Measurements from ENCODE around the gene FSCN2.

FSCN2 gene

DNA sequence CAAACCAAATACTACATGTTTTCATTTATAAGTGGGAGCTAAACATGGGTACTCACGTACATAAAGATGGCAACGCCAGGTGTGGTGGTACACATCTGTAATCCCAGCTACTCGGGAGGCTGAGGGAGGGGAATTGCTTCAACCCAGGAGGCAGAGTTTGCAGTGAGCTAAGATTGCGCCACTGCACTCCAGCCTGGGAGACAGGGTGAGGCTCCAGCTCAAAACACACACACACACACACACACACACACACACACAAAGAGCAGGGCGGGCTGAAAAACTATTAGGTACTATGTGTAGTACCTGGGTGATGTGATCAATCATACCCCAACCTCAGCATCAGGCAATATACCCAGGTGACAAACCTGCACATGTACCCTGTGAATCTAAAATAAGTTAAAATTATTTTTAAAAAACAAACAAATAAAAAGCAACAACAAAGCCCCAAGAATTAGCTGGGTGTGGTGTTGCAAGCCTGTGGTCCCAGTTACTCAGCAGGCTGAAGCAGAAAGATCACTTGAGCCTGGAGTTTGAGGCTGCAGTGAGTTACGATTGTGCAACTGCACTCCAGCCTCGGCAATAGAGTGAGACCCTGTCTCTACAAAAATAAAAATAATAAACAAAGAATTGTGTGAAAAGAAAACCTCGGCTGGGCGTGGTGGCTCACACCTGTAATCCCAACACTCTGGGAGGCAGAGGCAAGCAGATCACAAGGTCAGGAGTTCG lies 35.8 kb downstream of the FSCN2 start:
- DNase-seq, result peak; percentile 59

DNA sequence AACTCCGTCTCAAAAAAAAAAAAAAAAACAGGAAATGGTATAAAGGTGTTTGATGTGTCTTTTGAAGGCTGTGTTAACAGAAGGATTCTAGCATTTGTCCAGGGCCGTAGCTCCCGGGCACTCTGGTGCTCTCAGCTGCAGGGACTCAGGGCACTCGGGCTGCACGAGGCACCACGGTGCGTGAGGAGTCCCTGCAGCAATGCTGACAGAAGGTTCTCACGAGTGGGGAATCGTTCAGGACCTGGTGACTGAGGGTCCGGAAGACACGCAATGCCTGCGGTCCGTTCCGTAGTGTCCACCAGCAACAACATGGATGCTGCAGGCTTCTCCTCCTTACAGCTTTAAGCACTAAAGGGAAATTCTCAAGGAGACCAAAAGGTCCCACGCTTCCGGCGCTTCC lies 36.6 kb downstream of the FSCN2 start:
- DNase-seq, result no peak

DNA sequence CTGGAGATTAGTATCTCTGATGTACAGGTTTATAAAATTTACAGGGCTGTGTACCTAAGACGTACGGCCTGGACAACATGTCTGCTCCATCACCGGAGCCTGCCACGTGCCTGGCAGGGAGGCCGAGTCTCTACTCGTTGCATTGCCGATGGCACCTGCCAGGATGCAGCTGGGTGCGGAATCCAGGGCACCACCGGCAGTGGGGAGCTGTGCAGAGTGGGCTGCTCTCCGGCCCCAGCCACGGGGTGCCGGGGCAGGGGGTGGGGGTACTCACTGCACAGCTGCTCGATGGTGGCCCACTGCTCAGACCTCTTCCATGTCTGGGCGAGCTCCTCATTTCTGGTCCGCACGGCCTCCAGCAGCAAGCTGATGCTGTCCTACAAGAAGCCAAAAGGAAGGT lies 37.1 kb downstream of the FSCN2 start:
- DNase-seq, result no peak

DNA sequence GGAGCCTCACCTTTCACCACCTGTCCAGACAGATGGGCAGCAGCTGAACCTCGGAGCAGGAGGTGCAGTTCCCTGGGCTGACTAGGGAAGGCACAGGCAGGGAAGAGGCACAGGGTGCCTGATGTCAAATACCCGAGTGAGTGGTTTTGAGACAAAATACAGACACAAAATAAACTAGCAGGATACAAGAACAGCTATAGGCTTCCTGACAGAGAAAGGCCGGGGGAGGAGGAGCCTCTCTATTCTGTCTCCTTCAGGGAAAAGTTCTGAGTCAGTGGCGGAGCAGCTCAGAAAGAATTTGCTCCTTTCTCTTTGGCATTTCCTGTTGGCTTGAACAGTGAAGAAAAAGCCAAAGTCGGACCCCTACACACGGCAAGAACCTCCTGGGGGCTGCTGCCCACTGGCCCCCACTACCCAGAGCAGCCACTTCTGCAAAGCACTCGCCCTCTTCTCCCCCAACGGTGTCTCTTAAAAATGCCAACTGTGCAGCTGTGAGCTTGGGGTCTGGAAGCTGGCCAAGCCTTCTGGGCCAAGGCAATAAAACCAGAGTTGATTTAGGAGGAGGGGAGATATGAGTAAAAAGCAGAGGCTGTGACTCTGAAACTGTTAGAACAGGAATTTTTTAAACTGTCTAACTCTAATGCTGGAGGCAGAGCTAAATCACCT lies 38.4 kb downstream of the FSCN2 start:
- DNase-seq, result peak; percentile 91

DNA sequence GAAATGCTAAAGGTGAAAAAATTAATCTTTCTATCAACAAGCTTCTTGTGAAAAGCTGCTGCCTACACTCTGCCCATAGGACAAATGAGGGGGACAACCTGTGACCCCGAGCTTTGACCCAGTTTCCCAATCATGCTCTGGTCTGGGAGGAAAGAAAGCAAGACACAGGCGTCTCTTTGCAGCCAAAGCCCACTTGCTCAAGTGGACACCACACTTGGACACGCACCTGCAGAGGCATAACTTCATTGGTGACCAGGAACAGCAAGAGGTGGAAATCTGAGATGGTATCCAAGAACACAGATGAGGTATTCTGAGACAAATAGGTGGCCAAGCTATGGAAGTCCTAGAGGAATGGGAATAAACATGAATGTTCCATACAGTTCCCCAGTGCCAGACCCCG lies 39.0 kb downstream of the FSCN2 start:
- DNase-seq, result no peak

DNA sequence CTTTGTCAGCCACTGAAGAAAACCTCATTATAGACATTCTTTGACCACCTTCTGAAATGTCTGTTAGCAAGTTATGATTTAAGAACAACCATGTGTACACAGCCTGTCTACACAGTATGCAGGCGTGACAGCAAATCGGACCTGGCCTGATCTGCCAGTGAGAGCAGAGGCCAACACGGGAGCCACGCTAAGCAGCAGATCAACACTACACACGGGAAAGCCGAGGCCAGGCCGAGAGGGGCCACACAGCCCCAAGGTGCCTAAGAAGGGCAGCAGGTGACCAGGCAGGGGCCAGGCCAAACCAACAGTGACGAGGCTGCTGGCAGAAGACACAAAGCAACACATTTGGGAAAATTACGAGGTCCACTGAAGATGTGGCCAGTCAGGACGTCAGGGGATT lies 40.2 kb downstream of the FSCN2 start:
- no peak for DNase-seq

DNA sequence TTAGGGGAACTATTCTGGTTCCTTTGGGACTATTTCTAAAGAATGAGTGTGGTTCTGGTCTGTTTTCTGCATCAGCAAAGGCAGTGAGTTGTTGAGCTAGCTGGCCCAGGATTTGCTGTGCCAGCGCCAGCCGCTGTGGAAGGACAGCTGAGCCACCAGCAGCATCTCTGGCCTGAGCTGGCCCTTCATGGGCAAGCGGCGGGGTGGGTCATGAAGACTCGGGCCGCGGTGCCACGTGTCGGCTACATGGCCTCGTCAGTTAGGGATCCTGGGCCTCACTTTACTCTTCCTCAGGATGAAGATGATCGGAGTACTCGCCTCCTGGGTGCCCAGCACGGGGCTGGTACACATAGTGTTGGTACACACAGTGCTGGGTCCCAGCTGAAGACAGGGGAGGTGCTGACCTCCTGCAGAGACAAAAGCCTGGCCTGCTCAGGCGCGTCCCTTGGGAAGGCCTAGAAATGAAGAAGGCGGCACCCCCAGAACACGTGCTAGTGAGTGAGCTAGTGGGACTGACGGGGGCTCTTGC lies 41.9 kb downstream of the FSCN2 start:
- DNase-seq, result no peak

DNA sequence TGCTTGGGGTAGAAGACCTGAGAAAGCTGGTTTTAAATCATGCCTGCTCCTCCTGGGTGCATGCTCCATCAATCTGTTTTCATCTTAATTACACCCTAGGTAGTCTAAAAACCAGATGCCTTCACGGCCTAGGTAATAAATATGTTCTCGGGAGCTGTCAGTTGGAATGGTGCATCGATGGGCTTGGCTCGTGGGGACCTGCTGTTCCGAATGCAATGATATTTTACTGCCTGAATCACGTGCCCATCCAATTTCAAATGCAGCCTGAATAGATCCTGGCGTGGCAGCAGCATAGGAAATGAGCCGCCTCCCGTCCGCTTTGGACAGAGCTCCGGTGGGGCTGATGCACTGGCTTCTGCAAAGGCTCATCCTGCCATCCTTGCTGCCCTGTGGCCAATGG lies 42.8 kb downstream of the FSCN2 start:
- no peak for DNase-seq

DNA sequence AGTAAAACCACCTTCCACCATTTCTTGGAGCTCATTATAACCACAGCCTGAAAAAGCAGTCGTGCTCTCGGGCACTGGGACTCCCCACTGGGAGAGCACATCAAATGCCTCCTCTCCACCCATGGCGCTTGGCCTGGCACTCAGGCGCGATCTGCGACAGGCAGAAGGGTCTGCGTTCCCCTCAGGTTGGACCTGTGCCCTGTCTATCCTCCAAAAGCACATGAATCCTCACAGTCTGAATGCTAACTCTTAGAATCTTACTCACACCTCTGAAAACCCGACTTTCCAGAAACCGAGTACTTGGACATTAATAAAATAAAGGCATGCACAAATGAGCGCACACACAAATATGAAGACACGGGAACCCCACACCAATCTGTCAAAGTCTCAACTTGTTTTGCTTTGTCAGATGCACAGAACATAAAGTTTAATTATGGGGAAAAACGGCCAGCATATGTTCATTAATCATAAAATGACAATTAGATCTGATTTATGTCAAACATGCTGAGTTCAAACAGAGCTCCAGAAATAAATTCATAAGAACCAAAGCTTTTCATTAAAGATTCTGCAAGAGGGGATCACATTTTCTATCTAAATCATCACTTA lies 44.5 kb downstream of the FSCN2 start:
- DNase-seq, result no peak

DNA sequence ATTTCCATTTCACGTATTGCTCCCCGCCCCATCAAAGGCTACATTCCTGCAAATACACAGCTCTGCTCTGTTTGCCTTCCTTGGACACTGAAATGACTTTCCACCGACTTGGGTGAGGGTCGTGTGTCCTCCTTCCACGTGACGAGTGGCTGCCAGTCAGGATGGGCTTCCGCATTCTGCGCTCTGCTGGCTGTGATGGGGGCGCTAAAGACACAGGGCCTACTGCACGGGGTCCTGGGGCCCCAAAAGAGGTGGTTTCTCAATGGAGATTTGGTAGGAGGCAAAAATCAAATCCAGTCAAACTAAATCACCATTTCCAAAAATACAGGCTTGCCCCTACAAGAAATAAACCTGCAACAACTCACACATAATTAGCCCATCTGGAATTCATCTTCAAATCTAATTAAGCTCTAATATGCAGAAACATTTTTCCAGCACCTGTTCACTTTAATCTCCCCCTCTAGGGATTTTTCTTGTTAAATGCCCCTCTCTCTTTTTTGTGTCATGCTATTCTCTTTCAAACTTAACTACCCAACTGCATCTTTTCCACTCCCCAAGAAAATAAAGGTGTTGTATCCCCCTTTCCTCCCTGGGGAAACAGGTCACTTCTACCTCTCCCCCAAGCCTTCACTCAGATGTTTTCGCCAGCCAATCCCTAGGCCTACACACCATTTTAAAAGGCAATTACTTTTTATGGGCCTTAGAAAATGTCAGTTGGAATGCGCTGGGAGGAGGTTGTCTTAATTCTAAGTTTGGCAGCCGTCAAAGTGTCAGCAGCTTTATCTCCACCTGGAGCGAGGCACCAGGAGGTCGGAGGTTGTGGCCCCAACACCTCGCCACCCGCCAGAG lies 45.8 kb downstream of the FSCN2 start:
- DNase-seq, result no peak

DNA sequence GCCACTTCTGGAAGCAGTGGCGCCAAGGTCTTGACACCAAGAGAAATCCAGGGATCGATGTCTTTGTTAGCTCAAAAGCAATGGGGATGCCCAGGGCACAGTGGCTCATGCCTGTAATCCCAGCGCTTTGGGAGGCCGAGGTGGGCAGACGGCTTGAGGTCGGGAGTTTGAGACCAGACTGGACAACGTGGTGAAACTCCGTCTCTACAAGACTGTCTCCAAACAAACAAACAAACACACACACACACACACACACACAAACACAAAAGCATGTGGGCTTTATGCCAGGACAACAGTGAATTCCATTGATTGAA lies 46.4 kb downstream of the FSCN2 start:
- no peak for DNase-seq

DNA sequence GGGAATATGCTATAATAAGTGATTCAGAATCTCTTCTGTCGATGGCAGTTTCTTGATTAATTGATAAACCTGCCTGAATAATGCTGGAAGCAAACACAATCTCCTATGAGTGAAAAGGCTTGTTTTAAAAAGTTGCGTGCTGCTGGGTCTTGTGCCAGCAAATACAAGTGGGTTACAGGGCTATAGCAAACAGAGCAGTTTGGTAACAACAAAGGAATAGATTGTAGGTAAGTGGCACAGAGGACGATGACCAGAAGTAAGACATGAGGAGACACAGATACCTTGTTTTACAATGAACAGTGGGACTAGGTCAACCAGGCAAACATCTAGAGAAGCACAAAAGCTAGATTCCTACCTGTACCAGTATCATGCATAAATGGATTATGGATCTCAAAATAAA lies 47.7 kb downstream of the FSCN2 start:
- DNase-seq, result no peak

DNA sequence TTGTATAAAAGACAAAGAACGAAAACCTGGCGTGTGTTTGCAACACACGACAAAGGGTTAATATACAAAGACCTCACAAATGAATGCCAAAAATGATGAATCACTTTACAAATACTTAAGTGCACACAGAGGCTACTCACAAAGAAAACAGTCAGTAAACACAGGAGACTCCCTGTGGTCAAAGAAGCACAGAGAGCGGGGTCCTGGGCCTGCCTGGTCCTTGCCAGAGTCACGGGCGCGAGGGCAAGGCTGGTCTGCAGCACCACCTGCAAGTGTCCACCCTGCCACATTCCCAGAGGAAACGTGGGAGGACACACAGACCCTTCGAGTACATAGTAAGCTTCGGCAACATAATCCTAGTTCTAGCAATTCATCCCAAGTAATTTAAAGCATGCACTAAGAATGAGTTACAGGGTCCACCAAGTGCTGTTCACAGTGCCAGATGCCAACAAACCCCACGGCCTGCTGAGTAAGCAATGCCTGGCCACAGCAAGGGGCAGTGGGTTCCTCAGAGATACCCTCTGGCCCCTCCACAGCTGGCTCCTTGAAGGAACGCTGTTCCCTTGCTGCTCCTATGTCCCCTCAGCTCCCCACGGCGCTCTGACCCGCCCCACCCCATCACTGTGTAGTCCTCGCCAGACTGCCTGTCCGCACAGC lies 48.6 kb downstream of the FSCN2 start:
- DNase-seq, result no peak

DNA sequence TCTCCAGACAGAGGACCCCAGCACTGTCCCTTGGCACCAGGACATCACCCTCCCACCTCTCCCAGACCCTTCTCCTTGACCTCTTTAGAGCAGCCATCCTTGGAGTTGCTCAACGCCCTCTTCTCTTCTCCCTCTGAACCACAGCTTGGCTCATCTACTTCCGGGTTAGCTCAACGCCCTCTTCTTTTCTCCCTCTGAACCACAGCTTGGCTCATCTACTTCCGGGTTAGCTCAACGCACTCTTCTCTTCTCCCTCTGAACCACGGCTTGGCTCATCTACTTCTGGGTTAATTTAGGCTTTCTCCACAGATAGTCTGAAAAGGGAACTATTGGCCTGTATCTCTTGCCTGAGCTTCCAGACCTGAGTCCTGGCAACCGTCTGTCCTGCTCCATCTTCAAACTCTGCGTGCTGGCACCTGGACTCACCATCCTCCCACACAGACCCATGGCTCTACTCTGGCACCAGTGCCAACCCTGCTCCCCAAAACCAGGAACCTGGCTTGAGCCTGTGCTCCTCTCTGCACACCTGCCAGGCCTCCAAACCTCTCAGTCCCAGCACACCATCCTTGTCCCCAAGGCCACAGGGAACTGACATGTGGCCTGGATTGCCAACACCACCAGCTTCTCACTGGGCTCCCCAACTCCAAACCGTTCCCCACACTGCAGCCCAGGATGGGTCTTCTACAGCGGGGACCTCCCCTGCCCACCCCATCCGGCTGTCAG lies 49.3 kb downstream of the FSCN2 start:
- DNase-seq, result no peak

DNA sequence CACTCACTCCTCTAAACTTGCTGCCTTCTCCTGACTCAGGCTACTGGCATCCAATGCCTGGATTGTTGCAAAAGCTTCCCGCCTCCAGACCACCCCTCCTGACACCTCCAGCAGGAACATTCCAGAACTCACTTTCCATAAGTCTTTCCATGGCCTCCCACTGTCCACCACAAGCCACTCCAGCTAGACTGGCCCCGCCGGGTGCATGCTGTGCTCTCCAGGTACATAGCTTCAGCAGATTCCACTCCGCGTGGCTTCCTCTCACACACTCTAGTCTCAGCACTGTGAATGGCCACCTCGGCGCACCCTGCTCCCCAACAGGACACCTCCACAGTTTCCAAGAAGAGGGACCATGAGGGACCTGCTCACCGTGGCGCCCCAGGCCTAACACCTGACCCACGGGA lies 49.9 kb downstream of the FSCN2 start:
- DNase-seq, result no peak

DNA sequence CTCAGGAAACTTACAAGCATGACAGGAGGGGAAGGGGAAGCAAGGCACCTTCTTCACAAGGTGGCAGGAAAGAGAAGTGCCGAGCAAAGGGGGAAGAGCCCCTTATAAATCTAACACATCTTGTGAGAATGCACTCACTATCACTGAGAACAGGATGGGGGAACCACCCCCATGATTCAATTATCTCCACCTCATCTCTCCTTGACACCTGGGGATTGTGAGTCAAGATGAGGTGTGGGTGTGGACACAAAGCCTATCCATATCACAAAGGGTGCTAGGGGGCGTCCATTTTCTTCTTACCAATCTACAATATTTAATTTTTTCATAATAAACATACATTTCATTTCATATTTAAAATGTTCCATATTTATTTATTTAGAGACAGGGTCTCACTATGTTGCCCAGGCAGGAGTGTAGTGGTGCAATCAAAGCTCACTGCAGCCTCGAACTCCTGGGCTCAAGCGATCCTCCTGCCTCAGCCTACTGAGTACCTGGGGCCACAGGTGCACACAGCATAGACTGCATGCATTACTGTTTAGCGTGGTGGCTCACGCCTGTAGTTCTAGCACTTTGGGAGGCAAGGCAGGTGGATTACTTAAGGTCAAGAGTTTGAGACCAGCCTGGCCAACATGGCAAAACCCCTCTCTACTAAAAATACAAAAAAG lies 50.5 kb downstream of the FSCN2 start:
- DNase-seq, result no peak

DNA sequence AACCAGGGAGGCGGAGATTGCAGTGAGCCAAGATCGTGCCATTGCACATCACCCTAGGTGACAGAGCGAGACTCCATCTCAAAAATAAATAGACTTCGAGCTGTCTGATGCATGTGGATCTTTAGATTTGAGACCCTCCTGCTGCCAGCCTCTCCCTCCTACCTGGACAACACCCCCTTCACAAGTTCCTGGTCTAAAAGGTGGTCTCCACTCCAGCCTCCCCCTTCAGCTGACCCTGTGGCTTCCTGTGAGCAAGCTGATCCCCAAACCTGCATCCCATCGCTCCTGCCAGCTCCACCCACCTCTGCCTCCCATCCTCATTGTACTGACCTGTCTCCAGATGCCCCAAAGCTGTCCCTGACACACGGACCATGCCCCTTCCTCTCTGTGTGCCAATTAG lies 51.1 kb downstream of the FSCN2 start:
- no peak for DNase-seq

DNA sequence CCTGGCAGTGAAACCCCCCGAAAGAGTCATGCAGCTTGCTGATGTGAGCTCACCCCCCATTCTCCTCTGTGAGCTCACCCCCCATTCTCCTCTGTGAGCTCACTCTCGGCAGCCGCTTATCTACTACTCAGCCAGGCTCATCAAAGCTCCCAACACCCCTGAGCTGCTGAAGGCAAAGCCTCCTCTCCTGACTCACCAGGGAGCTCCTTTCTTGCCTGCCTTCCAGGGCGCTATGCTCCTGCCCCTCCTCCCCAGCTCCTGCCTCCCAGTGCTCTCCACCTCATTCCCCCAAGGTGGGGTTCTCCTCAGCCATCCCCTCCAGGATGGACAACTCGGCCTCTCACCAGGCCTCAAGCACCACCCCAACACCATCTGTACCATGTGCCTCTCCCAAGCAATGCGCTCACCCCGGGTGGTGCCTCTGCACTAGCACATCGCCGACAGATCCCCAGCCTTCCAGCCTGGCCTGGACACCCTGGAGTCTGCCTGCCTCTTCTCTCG lies 51.7 kb downstream of the FSCN2 start:
- DNase-seq, result no peak

DNA sequence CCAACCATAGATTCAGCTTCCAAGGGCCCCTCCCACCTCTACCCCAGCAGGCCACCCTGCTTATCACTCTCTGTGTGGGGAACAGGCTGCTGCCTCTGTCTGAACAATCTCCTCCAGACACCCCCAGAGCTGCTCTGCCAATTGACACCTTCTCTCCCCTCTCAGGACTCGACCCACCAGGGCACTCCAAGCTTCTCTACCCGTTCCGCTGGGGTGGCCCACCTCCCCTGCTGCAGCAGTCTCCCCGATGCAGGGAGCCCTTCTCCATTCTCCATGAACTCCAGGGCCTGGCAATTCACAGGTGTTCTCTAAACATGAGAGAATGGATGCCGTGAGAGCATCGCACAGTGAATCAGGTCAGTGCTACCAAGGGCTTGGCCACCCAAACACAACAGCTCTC lies 52.3 kb downstream of the FSCN2 start:
- DNase-seq, result peak; percentile 27

DNA sequence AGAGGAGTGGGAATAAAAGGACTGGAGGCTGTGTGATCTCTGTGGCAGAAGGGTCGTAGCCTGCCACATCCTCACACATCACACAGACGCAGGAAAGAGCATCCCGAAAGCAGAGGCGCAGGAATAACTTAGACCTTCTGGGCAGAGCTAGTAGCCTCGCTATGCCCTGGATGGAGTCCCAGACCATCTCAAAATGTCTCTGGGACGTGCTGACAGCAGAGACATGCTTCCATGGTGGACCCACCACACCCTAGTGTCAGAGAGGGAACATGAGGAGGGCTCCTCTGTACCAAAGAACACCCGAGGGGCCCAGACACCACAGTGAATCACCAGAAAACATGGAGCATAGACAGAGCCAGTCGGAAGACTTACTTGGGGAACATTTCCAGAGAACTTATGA lies 53.6 kb downstream of the FSCN2 start:
- DNase-seq, result no peak

DNA sequence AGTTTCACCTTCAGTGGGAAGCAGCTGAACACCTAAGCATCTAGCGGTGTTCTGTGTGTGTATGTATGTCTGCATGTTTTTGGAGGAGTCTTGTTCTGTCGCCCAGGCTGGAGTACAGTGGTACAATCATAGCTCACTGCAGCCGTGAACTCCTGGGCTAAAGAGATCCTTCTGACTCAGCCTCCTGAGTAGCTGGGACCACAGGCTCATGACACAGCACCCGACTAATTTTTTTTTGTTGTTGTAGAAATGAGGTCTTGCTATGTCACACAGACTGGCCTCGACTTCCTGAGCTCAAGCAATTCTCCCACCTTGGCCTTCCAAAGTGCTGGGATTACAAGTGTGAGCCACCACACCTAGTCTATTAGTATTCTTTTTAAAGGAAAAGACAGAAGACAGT lies 54.2 kb downstream of the FSCN2 start:
- no peak for DNase-seq

Measured in hematopoietic multipotent progenitor cell treated with erythropoietin and hydrocortisone succinate and interleukin-3 and kit ligand, for 4 days (in vitro differentiated cells).